ENCODE data around the gene ABHD12B.

- TF ChIP-seq EZH2 (IDR thresholded peaks at IDR 0.05), result no peak
- TF ChIP-seq POLR2AphosphoS5 (IDR thresholded peaks at IDR 0.05; ENCODE audit: borderline replicate concordance, low read depth, low read length), result no peak
- no peak for TF ChIP-seq FOXP2 (optimal IDR thresholded peaks at IDR 0.05; ENCODE audit: control extremely low read depth, extremely low read length, insufficient read depth)
These were observed 65.5 kb downstream of the ABHD12B start for GRCh38 chr14:50937325-50937724.

Measured in SK-N-MC (cell line).